ENCODE data around the gene GJA5. TPM values are rescaled to one million over a fixed set of nuclear protein-coding genes. Genes with fewer than 3 reads are reported as not detected.

GJA5 gene
- total RNA-seq, 6 experiments from 2014 or later: 0.12 to 1.2 (median 0.56) TPM

GRCh38 chr1:147771226-147772125, 11.1 kb upstream of the GJA5 start:
- TF ChIP-seq, protein P1, sequence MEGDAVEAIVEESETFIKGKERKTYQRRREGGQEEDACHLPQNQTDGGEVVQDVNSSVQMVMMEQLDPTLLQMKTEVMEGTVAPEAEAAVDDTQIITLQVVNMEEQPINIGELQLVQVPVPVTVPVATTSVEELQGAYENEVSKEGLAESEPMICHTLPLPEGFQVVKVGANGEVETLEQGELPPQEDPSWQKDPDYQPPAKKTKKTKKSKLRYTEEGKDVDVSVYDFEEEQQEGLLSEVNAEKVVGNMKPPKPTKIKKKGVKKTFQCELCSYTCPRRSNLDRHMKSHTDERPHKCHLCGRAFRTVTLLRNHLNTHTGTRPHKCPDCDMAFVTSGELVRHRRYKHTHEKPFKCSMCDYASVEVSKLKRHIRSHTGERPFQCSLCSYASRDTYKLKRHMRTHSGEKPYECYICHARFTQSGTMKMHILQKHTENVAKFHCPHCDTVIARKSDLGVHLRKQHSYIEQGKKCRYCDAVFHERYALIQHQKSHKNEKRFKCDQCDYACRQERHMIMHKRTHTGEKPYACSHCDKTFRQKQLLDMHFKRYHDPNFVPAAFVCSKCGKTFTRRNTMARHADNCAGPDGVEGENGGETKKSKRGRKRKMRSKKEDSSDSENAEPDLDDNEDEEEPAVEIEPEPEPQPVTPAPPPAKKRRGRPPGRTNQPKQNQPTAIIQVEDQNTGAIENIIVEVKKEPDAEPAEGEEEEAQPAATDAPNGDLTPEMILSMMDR (IDR thresholded peaks at IDR 0.05): no peak
- no peak for TF ChIP-seq POLR2A (IDR thresholded peaks at IDR 0.05)
- no peak for DNase-seq
- no peak overlapping the region for H3K4me3 ChIP-seq
- intact Hi-C loops (cut with DNase I): no loop called here
- no peaks in the 10 kb centered on the region for H3K27me3 ChIP-seq
- H3K4me1 ChIP-seq: no peaks in the 10 kb centered on the region
- ATAC-seq: no peak
- H3K36me3 ChIP-seq: no peaks in the 10 kb centered on the region
- WGBS (ENCODE audit: insufficient coverage, low coverage, low lambda C conversion rate, missing lambda C conversion rate): 72% methylated on average over 5 of the region's 10 CpGs
- H3K27ac ChIP-seq: no peak overlapping the region
- H3K9me3 ChIP-seq: no peaks in the 10 kb centered on the region

- DNase-seq (no peak), ATAC-seq (no peak)
- H3K27ac ChIP-seq: no peak overlapping the region
- H3K27me3 ChIP-seq: no peaks in the 10 kb centered on the region
- H3K36me3 ChIP-seq: no peaks in the 10 kb centered on the region
- intact Hi-C loops (cut with DNase I): no loop called here
- no peak for TF ChIP-seq POLR2A (IDR thresholded peaks at IDR 0.05)
- TF ChIP-seq, protein P1 (IDR thresholded peaks at IDR 0.05): no peak
- H3K4me3 ChIP-seq: no peak overlapping the region
- WGBS (ENCODE audit: insufficient coverage, low coverage, low lambda C conversion rate, missing lambda C conversion rate): 65% methylated on average over 3 of the region's 5 CpGs
- H3K4me1 ChIP-seq: no peaks in the 10 kb centered on the region
- H3K9me3 ChIP-seq: no peaks in the 10 kb centered on the region
Measured at GRCh38 chr1:147769106-147769505, 8.7 kb upstream of the GJA5 start.

DNA sequence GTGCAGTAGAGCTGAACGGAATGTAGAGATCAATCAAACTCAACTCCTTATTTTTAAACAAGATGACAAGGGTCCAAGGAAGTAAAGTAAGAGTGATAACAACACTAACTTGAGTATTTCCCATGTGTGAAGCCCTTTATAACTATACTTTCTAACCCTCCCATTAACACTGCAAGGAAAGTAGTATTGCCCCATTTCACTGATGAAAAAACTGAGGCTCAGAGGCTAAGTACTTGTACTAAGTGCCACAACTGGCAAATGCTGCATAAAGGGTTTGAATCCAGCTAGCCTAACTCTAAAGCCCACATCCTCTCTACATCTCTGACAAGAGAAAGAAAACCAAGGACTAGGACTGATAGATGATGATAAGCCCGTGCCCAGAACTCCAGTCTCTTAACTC, 8.2 kb upstream of the GJA5 start:
- DNase-seq: no peak
- H3K4me3 ChIP-seq: no peak overlapping the region
- H3K27ac ChIP-seq: no peak overlapping the region
- TF ChIP-seq, protein P1 (IDR thresholded peaks at IDR 0.05): no peak
- no peak for TF ChIP-seq POLR2A (IDR thresholded peaks at IDR 0.05)
- intact Hi-C loops (cut with DNase I): no loop called here
- 84% methylated on average over 2 of the region's 2 CpGs for WGBS (ENCODE audit: insufficient coverage, low coverage, low lambda C conversion rate, missing lambda C conversion rate)
- ATAC-seq: no peak
- H3K36me3 ChIP-seq: no peaks in the 10 kb centered on the region
- no peaks in the 10 kb centered on the region for H3K9me3 ChIP-seq
- no peaks in the 10 kb centered on the region for H3K27me3 ChIP-seq
- H3K4me1 ChIP-seq: no peaks in the 10 kb centered on the region

DNA sequence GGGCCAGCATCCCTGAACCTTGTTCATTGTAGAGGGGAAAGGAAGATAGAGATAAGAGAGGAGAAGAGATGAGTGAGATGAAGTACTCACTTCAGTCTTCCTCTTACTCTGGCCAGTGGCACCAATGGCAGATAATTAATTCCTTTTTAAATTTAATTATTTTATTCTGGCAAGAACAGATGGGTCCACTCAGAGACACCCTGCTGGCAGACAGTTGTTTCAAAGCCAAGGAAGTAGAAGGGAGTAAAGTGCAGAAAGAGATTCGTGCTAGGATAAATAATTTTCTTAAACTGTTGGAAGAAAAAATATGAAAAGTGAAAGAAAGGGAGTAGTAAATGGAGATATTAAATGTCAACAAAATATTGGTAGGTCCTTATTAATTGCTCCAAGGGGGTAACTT, 7.7 kb upstream of the GJA5 start:
- DNase-seq (no peak), ATAC-seq (no peak)
- Histone ChIP-seq H3K36me3 (no peaks in the 10 kb centered on the region), H3K27me3 (no peaks in the 10 kb centered on the region), H3K4me3 (no peak overlapping the region), H3K4me1 (no peaks in the 10 kb centered on the region), H3K9me3 (no peaks in the 10 kb centered on the region), H3K27ac (no peak overlapping the region)
- WGBS (ENCODE audit: insufficient coverage, low coverage, low lambda C conversion rate, missing lambda C conversion rate): 30% methylated on average over 1 of the region's 1 CpG
- intact Hi-C loops (cut with DNase I): no loop called here
- TF ChIP-seq, protein P1 (IDR thresholded peaks at IDR 0.05): no peak
- no peak for TF ChIP-seq POLR2A (IDR thresholded peaks at IDR 0.05)

All from right lobe of liver (tissue), 6 donors.